DOHH2 (cell line): ENCODE measurements around the gene SLC3A2.
"Not testable (repeated sequence)": the region's sequence is repeated elsewhere in the genome, so short reads cannot be mapped to it uniquely, and the experiment has no call there.

ENCODE experiments used
- H3F3A ChIP-seq: fragments of 200-600 bp; sonication (generic), shearing (Covaris generic); 2 replicates; pipeline ENCODE4 v1.6.0; 2016; ENCODE audit warnings: antibody characterized with exemption, mild to moderate bottlenecking; ENCODE audit not compliant: control insufficient read depth, insufficient read depth
- H3K27ac ChIP-seq: fragments of 200-600 bp; sonication (generic); 2 replicates; pipeline ENCODE4 v1.5.1; 2014; ENCODE audit warnings: low read depth, mild to moderate bottlenecking, low read length, moderate library complexity
- H3K27me3 ChIP-seq: fragments of 200-600 bp; sonication (generic); 2 replicates; pipeline ENCODE4 v1.6.1; 2014; ENCODE audit warnings: mild to moderate bottlenecking, low read length, mixed read lengths; ENCODE audit not compliant: control insufficient read depth
- H3K36me3 ChIP-seq: fragments of 200-600 bp; sonication (generic); 2 replicates; pipeline ENCODE4 v1.6.1; 2014; ENCODE audit warnings: mild to moderate bottlenecking, low read length, moderate library complexity, mixed read lengths; ENCODE audit not compliant: control insufficient read depth
- H3K4me1 ChIP-seq: fragments of 200-600 bp; sonication (generic); 2 replicates; pipeline ENCODE4 v1.6.1; 2014; ENCODE audit warnings: mild to moderate bottlenecking, low read length, mixed read lengths; ENCODE audit not compliant: control insufficient read depth
- H3K4me2 ChIP-seq: fragments of 200-600 bp; sonication (generic); 2 replicates; pipeline ENCODE4 v1.6.0; 2014; ENCODE audit warnings: mild to moderate bottlenecking, low read length, moderate library complexity
- H3K4me3 ChIP-seq: fragments of 200-600 bp; sonication (generic); 2 replicates; pipeline ENCODE4 v1.5.1; 2014; ENCODE audit warnings: mild to moderate bottlenecking, low read length, mixed read lengths
- H3K79me2 ChIP-seq: fragments of 200-600 bp; sonication (generic); 2 replicates; pipeline ENCODE4 v1.6.1; 2014; ENCODE audit warnings: mild to moderate bottlenecking, low read length, mixed read lengths; ENCODE audit not compliant: control insufficient read depth
- H3K9me2 ChIP-seq: fragments of 200-600 bp; sonication (generic); replicated peaks from 2 replicates; pipeline ENCODE4 v1.6.1; 2014; ENCODE audit warnings: mild to moderate bottlenecking, low read length, mixed read lengths; ENCODE audit not compliant: control insufficient read depth
- H3K9me3 ChIP-seq: fragments of 200-600 bp; sonication (generic); 2 replicates; pipeline ENCODE4 v1.6.1; 2014; ENCODE audit warnings: antibody characterized with exemption, low read length, mixed read lengths; ENCODE audit not compliant: control insufficient read depth, insufficient read depth
- H4K20me1 ChIP-seq: fragments of 200-600 bp; sonication (generic); 2 replicates; pipeline ENCODE4 v1.6.0; 2014; ENCODE audit warnings: low read depth, mild to moderate bottlenecking, antibody characterized with exemption, low read length, moderate library complexity; ENCODE audit not compliant: control insufficient read depth, insufficient read depth
- EZH2phosphoT487 ChIP-seq: fragments of 200-600 bp; sonication (generic); IDR thresholded peaks from 2 replicates; pipeline ENCODE4 v1.6.1; 2017; ENCODE audit warnings: borderline replicate concordance, mild to moderate bottlenecking, antibody characterized with exemption, low read length, moderate library complexity, mixed read lengths
- TF ChIP-seq, protein P1 (sequence below): fragments of 200-600 bp; sonication (generic); IDR thresholded peaks from one replicate; pipeline ENCODE4 v1.5.1; 2014; ENCODE audit warnings: antibody characterized with exemption, mild to moderate bottlenecking, low read depth, low read length; ENCODE audit not compliant: poor library complexity, severe bottlenecking

SLC3A2 gene

GRCh38 chr11:62841361-62842170 is 39.1 kb upstream of the SLC3A2 start:
- Histone ChIP-seq H3F3A (peaks cover 27% of the 10 kb centered on the region), H3K4me3 (peak overlapping the region; percentile 85), H3K79me2 (peaks cover 32% of the 10 kb centered on the region), H3K9me3 (no peaks in the 10 kb centered on the region), H3K4me1 (peaks cover 35% of the 10 kb centered on the region), H3K27me3 (no peaks in the 10 kb centered on the region), H3K27ac (peak overlapping the region; percentile 89), H3K4me2 (peak overlapping the region; percentile 86), H3K9me2 (no peaks in the 10 kb centered on the region), H4K20me1 (no peaks in the 10 kb centered on the region), H3K36me3 (peaks cover 24% of the 10 kb centered on the region)
- no peak for TF ChIP-seq EZH2phosphoT487
- TF ChIP-seq, protein P1, sequence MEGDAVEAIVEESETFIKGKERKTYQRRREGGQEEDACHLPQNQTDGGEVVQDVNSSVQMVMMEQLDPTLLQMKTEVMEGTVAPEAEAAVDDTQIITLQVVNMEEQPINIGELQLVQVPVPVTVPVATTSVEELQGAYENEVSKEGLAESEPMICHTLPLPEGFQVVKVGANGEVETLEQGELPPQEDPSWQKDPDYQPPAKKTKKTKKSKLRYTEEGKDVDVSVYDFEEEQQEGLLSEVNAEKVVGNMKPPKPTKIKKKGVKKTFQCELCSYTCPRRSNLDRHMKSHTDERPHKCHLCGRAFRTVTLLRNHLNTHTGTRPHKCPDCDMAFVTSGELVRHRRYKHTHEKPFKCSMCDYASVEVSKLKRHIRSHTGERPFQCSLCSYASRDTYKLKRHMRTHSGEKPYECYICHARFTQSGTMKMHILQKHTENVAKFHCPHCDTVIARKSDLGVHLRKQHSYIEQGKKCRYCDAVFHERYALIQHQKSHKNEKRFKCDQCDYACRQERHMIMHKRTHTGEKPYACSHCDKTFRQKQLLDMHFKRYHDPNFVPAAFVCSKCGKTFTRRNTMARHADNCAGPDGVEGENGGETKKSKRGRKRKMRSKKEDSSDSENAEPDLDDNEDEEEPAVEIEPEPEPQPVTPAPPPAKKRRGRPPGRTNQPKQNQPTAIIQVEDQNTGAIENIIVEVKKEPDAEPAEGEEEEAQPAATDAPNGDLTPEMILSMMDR: no peak

GRCh38 chr11:62842171-62842741 is 38.4 kb upstream of the SLC3A2 start:
- no peak for TF ChIP-seq EZH2phosphoT487
- TF ChIP-seq, protein P1: no peak
- no peaks in the 10 kb centered on the region for H3K9me2 ChIP-seq
- peak overlapping the region; percentile 89 for H3K27ac ChIP-seq
- H3K4me1 ChIP-seq: peaks cover 35% of the 10 kb centered on the region
- peak overlapping the region; percentile 73 for H3K4me3 ChIP-seq
- no peaks in the 10 kb centered on the region for H4K20me1 ChIP-seq
- peaks cover 25% of the 10 kb centered on the region for H3K79me2 ChIP-seq
- H3K36me3 ChIP-seq: peaks cover 17% of the 10 kb centered on the region
- peak overlapping the region; percentile 86 for H3K4me2 ChIP-seq
- H3K27me3 ChIP-seq: no peaks in the 10 kb centered on the region
- H3F3A ChIP-seq: peaks cover 27% of the 10 kb centered on the region
- no peaks in the 10 kb centered on the region for H3K9me3 ChIP-seq

- Histone ChIP-seq H3K4me1 (peaks cover 29% of the 10 kb centered on the region), H3K27ac (peak overlapping the region; percentile 89; the same call in 1 of the 2 replicates), H3K36me3 (peaks cover 11% of the 10 kb centered on the region), H3K4me2 (peak overlapping the region; percentile 86), H3F3A (peaks cover 27% of the 10 kb centered on the region), H3K4me3 (peak overlapping the region; percentile 73), H3K79me2 (peaks cover 19% of the 10 kb centered on the region)
- H3K27me3 ChIP-seq, H3K9me3 ChIP-seq, H4K20me1 ChIP-seq, H3K9me2 ChIP-seq: not testable (repeated sequence)
These were observed 37.8 kb upstream of the SLC3A2 start for GRCh38 chr11:62842891-62843290.

- H4K20me1 ChIP-seq: no peaks in the 10 kb centered on the region
- no peaks in the 10 kb centered on the region for H3K9me2 ChIP-seq
- peaks cover 31% of the 10 kb centered on the region for H3F3A ChIP-seq
- H3K9me3 ChIP-seq: no peaks in the 10 kb centered on the region
- no peak overlapping the region for H3K4me3 ChIP-seq
- no peak for TF ChIP-seq EZH2phosphoT487
- TF ChIP-seq, protein P1: no peak
- no peaks in the 10 kb centered on the region for H3K27me3 ChIP-seq
- no peak overlapping the region for H3K27ac ChIP-seq
- H3K4me2 ChIP-seq: no peak overlapping the region
- H3K4me1 ChIP-seq: peaks cover 23% of the 10 kb centered on the region
- peaks cover 13% of the 10 kb centered on the region for H3K79me2 ChIP-seq
- peaks cover 7% of the 10 kb centered on the region for H3K36me3 ChIP-seq
These were observed 37.2 kb upstream of the SLC3A2 start for GRCh38 chr11:62843466-62843865.
